HEK293 (cell line): Measurements from ENCODE around the gene GALNT6.
A peak's percentile ranks its signal among the peaks of the same experiment; 100 is the strongest.

Experiments
- CTCF ChIA-PET: fragments of 350-600 bp; formaldehyde crosslinking; extraction: SDS; loops from one replicate; lab custom pipeline; 2021; ENCODE audit warnings: antibody characterized with exemption; lab: Yijun Ruan, JAX
- POLR2A ChIA-PET: fragments of 300-600 bp; formaldehyde crosslinking; extraction: SDS; loops from one replicate; lab custom pipeline; 2020; ENCODE audit warnings: antibody characterized with exemption, inconsistent platforms; lab: Yijun Ruan, JAX
- H3K27ac ChIP-seq: fragments of 200-500 bp; sonication (Bioruptor generic); 2 replicates; pipeline ENCODE4 v1.5.1; 2014; ENCODE audit warnings: low read depth, low read length, control low read depth, inconsistent platforms; ENCODE audit errors: extremely low read depth
- H3K36me3 ChIP-seq, 2 experiments: fragments of 200-500 bp in 1 of 2; sonication (Bioruptor generic) in 1 of 2; 1 replicate in 1 of 2; 2 replicates in 1 of 2; pipeline ENCODE4 v1.5.1; 2014 to 2017; ENCODE audit warnings: inconsistent platforms in 2 of 2, low read length in 2 of 2; ENCODE audit not compliant: control insufficient read depth in 2 of 2, insufficient read depth in 1 of 2
- H3K4me1 ChIP-seq: fragments of 200-500 bp; sonication (Bioruptor generic); 2 replicates; pipeline ENCODE4 v1.5.1; 2014; ENCODE audit warnings: mild to moderate bottlenecking, low read length, inconsistent platforms; ENCODE audit not compliant: control insufficient read depth, insufficient read depth
- H3K4me3 ChIP-seq: 2 replicates; pipeline ENCODE4 v1.5.1; 2011; ENCODE audit warnings: low read depth, mild to moderate bottlenecking, control low read depth, low read length, moderate library complexity
- H3K9me3 ChIP-seq: fragments of 200-500 bp; sonication (Bioruptor generic); 2 replicates; pipeline ENCODE4 v1.5.1; 2014; ENCODE audit warnings: low read depth, low read length, inconsistent platforms; ENCODE audit not compliant: control insufficient read depth, insufficient read depth
- MYNN ChIP-seq: fragments of 450-650 bp; formaldehyde crosslinking; IDR thresholded peaks from 2 replicates; pipeline ENCODE4 v1.5.1; 2016; ENCODE audit warnings: missing biosample characterization, missing genetic modification characterization, borderline replicate concordance
- OSR2 ChIP-seq: fragments of 450-650 bp; formaldehyde crosslinking; IDR thresholded peaks from 2 replicates; pipeline ENCODE4 v1.5.1; 2016; ENCODE audit warnings: missing biosample characterization, missing genetic modification characterization
- SETDB1 ChIP-seq: IDR thresholded peaks from one replicate; pipeline ENCODE4 v1.6.1; 2017; ENCODE audit warnings: mild to moderate bottlenecking, low read length, moderate library complexity, mixed read lengths; ENCODE audit not compliant: insufficient read length
- TCF7L2 ChIP-seq: IDR thresholded peaks from 2 replicates; pipeline ENCODE4 v1.6.1; 2011; ENCODE audit warnings: low read depth, mild to moderate bottlenecking, inconsistent platforms, low read length, moderate library complexity, borderline replicate concordance
- WT1 ChIP-seq: fragments of 450-650 bp; formaldehyde crosslinking; IDR thresholded peaks from 2 replicates; pipeline ENCODE4 v1.5.1; 2016; ENCODE audit warnings: missing biosample characterization, missing genetic modification characterization
- ZBTB21 ChIP-seq: fragments of 450-650 bp; formaldehyde crosslinking; IDR thresholded peaks from 2 replicates; pipeline ENCODE4 v1.5.1; 2017; ENCODE audit warnings: missing biosample characterization, missing genetic modification characterization
- ZNF112 ChIP-seq: fragments of 450-650 bp; formaldehyde crosslinking; IDR thresholded peaks from 2 replicates; pipeline ENCODE4 v1.5.0; 2017; ENCODE audit warnings: missing biosample characterization, missing genetic modification characterization
- ZNF114 ChIP-seq: fragments of 450-650 bp; formaldehyde crosslinking; IDR thresholded peaks from 2 replicates; pipeline ENCODE4 v1.5.0; 2017; ENCODE audit warnings: missing biosample characterization, missing genetic modification characterization
- ZNF133 ChIP-seq: fragments of 450-650 bp; formaldehyde crosslinking; IDR thresholded peaks from 2 replicates; pipeline ENCODE4 v1.5.1; 2016; ENCODE audit warnings: missing biosample characterization, missing genetic modification characterization
- ZNF214 ChIP-seq: fragments of 450-650 bp; formaldehyde crosslinking; IDR thresholded peaks from 2 replicates; pipeline ENCODE4 v1.5.1; 2017; ENCODE audit warnings: missing biosample characterization, mild to moderate bottlenecking, missing genetic modification characterization, borderline replicate concordance
- ZNF341 ChIP-seq: fragments of 450-650 bp; formaldehyde crosslinking; IDR thresholded peaks from 2 replicates; pipeline ENCODE4; 2016; ENCODE audit warnings: low read depth, missing biosample characterization, missing genetic modification characterization
- ZNF629 ChIP-seq: fragments of 450-650 bp; formaldehyde crosslinking; IDR thresholded peaks from 2 replicates; pipeline ENCODE4 v1.5.1; 2017; ENCODE audit warnings: missing biosample characterization, missing genetic modification characterization
- ZNF658 ChIP-seq: fragments of 450-650 bp; formaldehyde crosslinking; IDR thresholded peaks from 2 replicates; pipeline ENCODE4; 2016; ENCODE audit warnings: missing biosample characterization, missing genetic modification characterization
- ZNF791 ChIP-seq: fragments of 450-650 bp; formaldehyde crosslinking; IDR thresholded peaks from 2 replicates; pipeline ENCODE4 v1.5.1; 2016; ENCODE audit warnings: missing biosample characterization, missing genetic modification characterization
- TF ChIP-seq, protein P1 (sequence below): fragments of 450-650 bp; formaldehyde crosslinking; IDR thresholded peaks from 2 replicates; pipeline ENCODE4 v1.5.1; 2017; ENCODE audit warnings: missing biosample characterization, missing genetic modification characterization
- TF ChIP-seq, protein P2 (sequence below): fragments of 450-650 bp; formaldehyde crosslinking; IDR thresholded peaks from 2 replicates; pipeline ENCODE4 v1.5.1; 2016; ENCODE audit warnings: missing biosample characterization, missing genetic modification characterization
- TF ChIP-seq, protein P3 (sequence below): fragments of 450-650 bp; formaldehyde crosslinking; IDR thresholded peaks from 2 replicates; pipeline ENCODE4 v1.5.1; 2017; ENCODE audit warnings: missing biosample characterization, missing genetic modification characterization

The GALNT6 gene

DNA sequence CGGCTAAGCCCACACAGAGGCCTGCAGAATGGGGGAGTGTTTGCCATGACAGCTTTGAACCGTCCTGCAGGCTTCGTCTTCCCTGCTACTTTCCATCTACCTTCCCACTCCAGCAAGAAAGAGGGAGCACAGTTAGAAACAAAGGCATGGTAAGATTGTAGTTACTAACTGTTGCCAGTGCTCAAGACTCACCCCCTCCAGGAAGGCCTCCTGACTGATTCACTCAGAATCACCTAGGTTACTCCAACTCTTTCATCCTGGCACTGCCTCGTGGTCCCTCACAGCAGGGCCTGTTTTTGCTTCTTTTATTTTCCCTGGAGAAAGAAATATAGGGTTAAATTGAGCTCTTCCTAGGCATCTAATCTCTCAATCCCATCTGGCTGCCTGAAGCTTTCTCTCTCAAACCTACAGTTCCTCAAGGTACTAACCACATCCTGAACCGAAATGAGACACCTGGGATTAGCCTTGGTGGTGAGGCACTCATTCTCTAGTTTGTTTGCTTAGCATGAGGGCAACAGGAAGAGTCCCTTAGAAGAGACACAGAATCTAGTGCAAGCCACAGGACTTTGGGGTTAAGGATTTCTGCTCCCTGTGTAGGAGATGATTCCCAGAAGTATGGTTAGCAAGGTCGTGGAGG is 7.8 kb downstream of the GALNT6 start:
- CTCF ChIA-PET: interaction anchor here (1.4 kb wide), 1 partner anchor 12 kb away, joined by 7 read pairs; no protein-coding TSS in a partner anchor
- TF ChIP-seq MYNN: no peak
- TF ChIP-seq OSR2: 0 out of 2 replicates have a peak, but pooled peaks have one; percentile 6
- Histone ChIP-seq H3K9me3 (no peaks in the 10 kb centered on the region), H3K36me3 (peaks cover 0 to 20% of the 10 kb centered on the region in 2 experiments; a peak in 2 of 3 replicates), H3K4me3 (no peak overlapping the region), H3K27ac (no peak overlapping the region), H3K4me1 (peaks cover 18% of the 10 kb centered on the region)
- POLR2A ChIA-PET: interaction anchor here (1.2 kb wide), 1 partner anchor 12 kb away, joined by 4 read pairs; no protein-coding TSS in a partner anchor

DNA sequence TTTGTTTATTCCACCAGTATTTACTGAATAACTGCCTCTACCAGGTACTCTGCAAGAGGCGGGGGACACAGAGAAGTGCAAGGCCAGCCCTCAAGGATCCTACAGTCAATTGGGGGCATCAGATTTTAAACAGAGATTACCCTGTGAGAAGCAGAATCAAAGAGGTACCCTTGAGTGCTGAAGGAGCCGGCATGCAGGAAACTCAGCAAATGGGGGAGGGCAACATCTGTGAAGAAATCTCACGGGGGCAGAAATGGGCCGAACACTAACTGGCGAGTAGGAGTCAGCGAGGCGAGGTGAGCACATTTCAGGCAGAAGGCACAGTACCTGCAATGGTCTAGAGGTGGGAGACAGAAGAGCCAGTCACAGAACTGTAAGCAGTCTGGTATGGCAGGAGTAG is 9.0 kb downstream of the GALNT6 start:
- peaks cover 19% of the 10 kb centered on the region for H3K4me1 ChIP-seq
- H3K27ac ChIP-seq: no peak overlapping the region
- H3K4me3 ChIP-seq: no peak overlapping the region
- POLR2A ChIA-PET: interaction anchor here (1.9 kb wide), 1 partner anchor 11 kb away, joined by 5 read pairs; no protein-coding TSS in a partner anchor
- CTCF ChIA-PET: no interaction called here
- TF ChIP-seq, protein P1, sequence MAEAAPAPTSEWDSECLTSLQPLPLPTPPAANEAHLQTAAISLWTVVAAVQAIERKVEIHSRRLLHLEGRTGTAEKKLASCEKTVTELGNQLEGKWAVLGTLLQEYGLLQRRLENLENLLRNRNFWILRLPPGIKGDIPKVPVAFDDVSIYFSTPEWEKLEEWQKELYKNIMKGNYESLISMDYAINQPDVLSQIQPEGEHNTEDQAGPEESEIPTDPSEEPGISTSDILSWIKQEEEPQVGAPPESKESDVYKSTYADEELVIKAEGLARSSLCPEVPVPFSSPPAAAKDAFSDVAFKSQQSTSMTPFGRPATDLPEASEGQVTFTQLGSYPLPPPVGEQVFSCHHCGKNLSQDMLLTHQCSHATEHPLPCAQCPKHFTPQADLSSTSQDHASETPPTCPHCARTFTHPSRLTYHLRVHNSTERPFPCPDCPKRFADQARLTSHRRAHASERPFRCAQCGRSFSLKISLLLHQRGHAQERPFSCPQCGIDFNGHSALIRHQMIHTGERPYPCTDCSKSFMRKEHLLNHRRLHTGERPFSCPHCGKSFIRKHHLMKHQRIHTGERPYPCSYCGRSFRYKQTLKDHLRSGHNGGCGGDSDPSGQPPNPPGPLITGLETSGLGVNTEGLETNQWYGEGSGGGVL (tag by site-specific recombination): no peak
- TF ChIP-seq ZNF114 (tag by site-specific recombination) (no peak), ZNF629 (tag by site-specific recombination) (no peak), TCF7L2 (no peak), ZNF133 (tag by site-specific recombination) (no peak), ZNF112 (tag by site-specific recombination) (no peak), SETDB1 (no peak), ZNF341 (tag by site-specific recombination) (0 out of 2 replicates have a peak, but pooled peaks have one; percentile 28)
- H3K36me3 ChIP-seq: peaks cover 0 to 21% of the 10 kb centered on the region in 2 experiments; a peak in 2 of 3 replicates
- H3K9me3 ChIP-seq: no peaks in the 10 kb centered on the region

DNA sequence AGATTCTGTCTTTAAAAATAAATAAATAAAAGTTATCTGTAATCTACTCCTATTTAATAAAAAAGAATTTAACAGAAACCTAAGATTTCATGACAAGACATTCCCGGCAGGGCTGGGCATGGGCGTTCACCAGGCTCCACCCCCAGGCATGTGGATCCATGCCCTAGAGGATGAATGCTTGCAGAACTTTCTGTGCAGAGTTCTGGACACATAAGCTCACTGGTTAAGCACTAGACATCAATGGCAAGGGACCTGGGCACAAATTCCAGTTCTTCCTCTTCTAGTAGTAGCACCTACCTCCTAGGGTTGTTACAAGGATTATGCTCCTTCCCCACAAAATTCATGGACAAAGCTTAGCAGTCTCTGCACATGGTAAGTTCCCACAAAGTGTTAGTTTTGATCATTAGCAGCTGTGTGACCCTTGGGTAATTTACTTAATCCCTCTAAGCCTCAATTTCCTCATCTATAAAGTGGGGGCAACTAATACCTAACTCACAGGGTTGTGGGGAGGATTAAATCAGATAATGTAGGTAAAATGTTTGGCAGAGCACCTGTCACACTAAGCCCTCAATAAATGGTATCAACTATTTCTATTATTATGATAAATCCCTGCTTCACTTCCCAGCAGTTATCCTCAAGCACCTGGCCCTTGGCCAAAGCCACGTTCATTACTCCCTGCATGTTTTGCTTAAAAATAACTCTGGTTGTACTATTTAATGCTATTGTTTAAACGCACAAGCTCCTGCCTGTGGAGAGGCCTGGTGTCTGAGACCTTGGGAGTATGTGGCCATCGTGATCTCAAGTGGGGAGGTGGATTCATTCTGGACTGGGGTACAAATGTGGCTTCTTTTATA is 9.8 kb downstream of the GALNT6 start:
- Histone ChIP-seq H3K36me3 (peaks cover 0 to 28% of the 10 kb centered on the region in 2 experiments; a peak in 2 of 3 replicates), H3K4me3 (no peak overlapping the region), H3K4me1 (peaks cover 21% of the 10 kb centered on the region), H3K27ac (no peak overlapping the region), H3K9me3 (no peaks in the 10 kb centered on the region)
- TF ChIP-seq ZNF214 (tag by site-specific recombination): no peak
- TF ChIP-seq, protein P2, sequence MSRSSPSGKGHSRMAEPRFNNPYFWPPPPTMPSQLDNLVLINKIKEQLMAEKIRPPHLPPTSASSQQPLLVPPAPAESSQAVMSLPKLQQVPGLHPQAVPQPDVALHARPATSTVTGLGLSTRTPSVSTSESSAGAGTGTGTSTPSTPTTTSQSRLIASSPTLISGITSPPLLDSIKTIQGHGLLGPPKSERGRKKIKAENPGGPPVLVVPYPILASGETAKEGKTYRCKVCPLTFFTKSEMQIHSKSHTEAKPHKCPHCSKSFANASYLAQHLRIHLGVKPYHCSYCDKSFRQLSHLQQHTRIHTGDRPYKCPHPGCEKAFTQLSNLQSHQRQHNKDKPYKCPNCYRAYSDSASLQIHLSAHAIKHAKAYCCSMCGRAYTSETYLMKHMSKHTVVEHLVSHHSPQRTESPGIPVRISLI: no peak
- TF ChIP-seq WT1: peak; percentile 59
- TF ChIP-seq, protein P3, sequence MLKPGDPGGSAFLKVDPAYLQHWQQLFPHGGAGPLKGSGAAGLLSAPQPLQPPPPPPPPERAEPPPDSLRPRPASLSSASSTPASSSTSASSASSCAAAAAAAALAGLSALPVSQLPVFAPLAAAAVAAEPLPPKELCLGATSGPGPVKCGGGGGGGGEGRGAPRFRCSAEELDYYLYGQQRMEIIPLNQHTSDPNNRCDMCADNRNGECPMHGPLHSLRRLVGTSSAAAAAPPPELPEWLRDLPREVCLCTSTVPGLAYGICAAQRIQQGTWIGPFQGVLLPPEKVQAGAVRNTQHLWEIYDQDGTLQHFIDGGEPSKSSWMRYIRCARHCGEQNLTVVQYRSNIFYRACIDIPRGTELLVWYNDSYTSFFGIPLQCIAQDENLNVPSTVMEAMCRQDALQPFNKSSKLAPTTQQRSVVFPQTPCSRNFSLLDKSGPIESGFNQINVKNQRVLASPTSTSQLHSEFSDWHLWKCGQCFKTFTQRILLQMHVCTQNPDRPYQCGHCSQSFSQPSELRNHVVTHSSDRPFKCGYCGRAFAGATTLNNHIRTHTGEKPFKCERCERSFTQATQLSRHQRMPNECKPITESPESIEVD (tag by site-specific recombination): 0 out of 2 replicates have a peak, but pooled peaks have one; percentile 49
- TF ChIP-seq ZNF791: no peak
- no peak for TF ChIP-seq ZNF658 (tag by site-specific recombination)
- no peak for TF ChIP-seq ZBTB21
- POLR2A ChIA-PET: interaction anchor here (1.9 kb wide), 1 partner anchor 10 kb away, joined by 5 read pairs; no protein-coding TSS in a partner anchor
- CTCF ChIA-PET: no interaction called here
